HG03280 (cell line): ENCODE data around the gene MRPL2.
"Not testable (repeated sequence)": the region's sequence is repeated elsewhere in the genome, so short reads cannot be mapped to it uniquely, and the experiment has no call there.

Experiments used
- ATAC-seq: cut with Tn5 transposase; IDR thresholded peaks from one replicate; pipeline ENCODE4 v1.9.1; 2021; ENCODE audit warnings: mild to moderate bottlenecking, moderate library complexity; ENCODE audit not compliant: unreplicated experiment

The MRPL2 gene

GRCh38 chr6:43082806-43083655 lies 23.8 kb upstream of the MRPL2 start:
- ATAC-seq: no peak

GRCh38 chr6:43081922-43082321 lies 22.7 kb upstream of the MRPL2 start:
- ATAC-seq: not testable (repeated sequence)

DNA sequence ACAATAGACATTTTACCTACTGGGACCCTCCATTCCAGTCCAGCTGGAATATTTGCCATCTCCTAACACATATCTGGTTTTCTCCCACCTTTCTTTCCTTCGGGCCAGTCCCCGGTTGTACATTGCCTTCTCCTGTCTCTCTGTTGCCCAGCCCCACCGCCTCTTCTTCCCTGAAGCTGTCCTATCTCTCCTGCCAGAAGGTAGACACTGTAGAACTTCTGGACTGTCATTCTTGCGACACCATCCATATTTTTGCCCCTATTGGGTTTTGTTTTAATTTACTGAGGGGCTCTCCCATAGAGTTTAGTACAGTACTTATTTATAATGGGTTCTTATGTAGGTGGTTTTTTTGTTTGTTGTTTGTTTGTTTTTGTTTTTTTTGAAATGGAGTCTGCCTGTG lies 21.8 kb upstream of the MRPL2 start:
- ATAC-seq: no peak

- no peak for ATAC-seq
Measured at GRCh38 chr6:43078691-43079090, 19.5 kb upstream of the MRPL2 start.

DNA sequence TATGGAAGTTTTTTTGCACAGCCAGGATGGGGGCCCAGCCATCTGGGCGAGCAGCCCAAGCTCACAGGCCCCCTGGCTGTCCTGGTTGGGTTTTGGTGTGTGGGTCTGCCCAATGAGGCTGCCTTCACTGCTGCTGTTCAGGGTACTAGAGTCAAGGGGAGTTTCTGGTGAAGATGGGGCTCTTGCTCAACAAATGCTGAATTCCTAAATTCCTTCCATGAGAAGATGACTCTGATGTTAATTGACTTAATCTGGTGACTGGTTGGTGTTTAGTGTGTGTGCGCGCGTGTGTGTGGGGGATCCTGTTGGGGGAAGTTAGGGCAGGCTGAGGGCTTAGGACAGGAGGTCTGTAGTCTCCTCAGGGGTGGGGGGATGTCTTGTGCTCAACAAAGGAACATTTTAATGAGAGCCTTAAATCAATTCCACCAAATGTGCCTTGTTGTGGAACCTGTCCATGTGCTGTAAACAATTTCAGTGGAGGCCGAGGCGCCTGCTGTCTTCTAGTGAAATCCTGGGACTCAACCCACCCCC lies 18.8 kb upstream of the MRPL2 start:
- no peak for ATAC-seq

- no peak for ATAC-seq
Measured at GRCh38 chr6:43077333-43077809, 18.1 kb upstream of the MRPL2 start.

GRCh38 chr6:43076464-43077332 lies 17.5 kb upstream of the MRPL2 start:
- no peak for ATAC-seq

GRCh38 chr6:43075670-43076463 lies 16.6 kb upstream of the MRPL2 start, which contains the start of gene PTK7:
Gene PTK7 (plus strand): TSS chr6:43076314. CDS start chr6:43076489, 175 bp downstream.
- ATAC-seq: no peak

DNA sequence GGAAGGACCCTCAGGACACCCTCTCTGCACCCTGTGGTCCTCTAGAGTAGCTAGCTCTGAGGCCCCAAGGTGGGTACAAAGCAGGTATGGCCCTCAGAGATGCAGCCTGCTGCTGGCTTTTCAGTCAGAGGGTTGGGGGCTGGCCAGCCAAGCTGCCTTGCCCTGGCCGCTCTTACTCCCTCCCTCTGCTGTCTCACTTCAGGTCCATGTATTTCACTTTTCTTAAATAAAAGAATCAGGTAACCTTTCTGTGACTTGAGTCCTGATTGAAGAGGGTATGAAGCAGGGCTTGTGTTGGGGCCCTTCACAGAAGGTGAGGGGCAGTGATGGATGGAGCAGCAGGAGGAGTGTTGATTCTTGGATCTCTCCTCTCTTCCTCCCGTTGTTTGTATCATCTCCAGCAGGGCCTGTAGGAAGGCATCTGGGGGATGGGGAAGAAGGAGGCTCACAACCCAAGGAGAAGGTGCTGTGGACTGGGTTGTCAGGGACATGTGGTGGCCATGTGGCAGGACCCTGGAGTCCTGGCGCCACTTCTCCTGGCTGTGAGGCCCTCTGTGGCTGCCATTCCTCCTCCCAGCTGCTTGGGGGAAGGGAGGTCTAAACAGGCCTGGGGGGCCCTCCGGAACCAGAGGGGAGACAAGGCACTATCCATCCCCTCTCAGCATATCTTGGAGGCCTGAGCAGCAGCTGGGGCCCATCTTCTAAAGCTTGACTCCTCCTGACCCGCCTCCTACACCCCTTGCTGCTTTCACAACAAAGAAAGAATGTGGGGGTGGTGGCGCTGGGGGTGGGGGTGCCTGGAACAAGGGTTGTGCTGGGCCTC lies 15.8 kb upstream of the MRPL2 start:
- no peak for ATAC-seq

DNA sequence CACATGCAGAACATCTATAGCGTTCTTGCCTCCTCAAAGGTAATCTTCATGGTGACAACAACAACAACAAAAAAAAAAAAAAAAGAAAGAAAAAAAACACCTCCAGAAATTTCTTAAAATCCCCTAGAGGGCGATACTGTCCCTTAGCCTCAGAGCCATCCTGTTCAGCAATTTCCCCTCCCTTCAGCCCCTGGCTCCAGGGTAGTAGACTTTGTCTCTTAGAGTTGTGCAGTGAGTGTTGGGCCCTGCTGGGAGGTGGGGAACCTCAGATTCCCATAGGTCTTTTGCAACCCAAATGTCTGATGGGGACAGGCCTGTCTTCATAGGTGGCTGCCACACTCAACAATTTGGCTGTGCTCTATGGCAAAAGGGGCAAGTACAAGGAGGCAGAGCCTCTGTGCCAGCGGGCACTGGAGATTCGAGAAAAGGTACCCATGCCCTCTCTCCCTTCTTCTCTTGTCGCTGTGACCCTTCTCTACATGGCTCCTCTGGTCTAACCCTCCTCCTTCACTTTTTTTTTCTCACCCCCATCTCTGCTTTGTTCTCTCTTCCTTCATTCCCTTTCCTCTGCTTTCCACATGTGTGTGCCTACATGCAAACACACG lies 10.9 kb upstream of the MRPL2 start:
- ATAC-seq: no peak

GRCh38 chr6:43062818-43063217 lies 3.6 kb upstream of the MRPL2 start:
- no peak for ATAC-seq

DNA sequence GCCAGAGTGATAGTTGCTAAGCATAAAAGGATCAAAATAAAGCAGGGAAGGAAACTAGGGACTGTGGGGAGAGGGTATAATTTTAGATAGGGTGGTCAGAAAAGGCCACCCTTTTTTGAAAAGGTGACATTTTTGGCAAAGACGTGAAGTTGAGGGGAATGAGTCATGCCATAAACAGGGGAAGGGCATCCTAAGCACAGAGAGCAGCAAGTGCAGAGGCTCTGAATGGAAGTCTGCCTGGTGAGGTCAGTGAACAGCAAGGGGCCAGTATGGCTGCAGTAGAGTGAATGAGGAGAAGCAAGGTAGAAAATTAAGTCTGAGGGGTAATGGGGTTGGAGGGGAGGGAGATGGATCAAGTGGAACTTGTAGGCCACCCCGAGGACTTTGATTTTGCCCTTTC lies 2.6 kb upstream of the MRPL2 start:
- no peak for ATAC-seq

GRCh38 chr6:43060755-43061633 lies 1.8 kb upstream of the MRPL2 start:
- ATAC-seq: no peak

GRCh38 chr6:43060034-43060754 lies 960 bp upstream of the MRPL2 start:
- ATAC-seq: no peak

- no peak for ATAC-seq
Measured at GRCh38 chr6:43058531-43058930, 703 bp downstream of the MRPL2 start.

GRCh38 chr6:43055966-43056365 lies 3.3 kb downstream of the MRPL2 start:
- ATAC-seq: no peak

GRCh38 chr6:43054206-43054943 lies 4.9 kb downstream of the MRPL2 start:
- ATAC-seq: no peak
